GM12891 (cell line): ENCODE results near the gene ATAT1.

Source experiments
- PAX5 ChIP-seq: IDR thresholded peaks from 2 replicates; pipeline ENCODE4 v1.6.1; 2011; ENCODE audit warnings: low read length, moderate library complexity, mild to moderate bottlenecking; ENCODE audit not compliant: insufficient read depth, severe bottlenecking
- POLR2A ChIP-seq: IDR thresholded peaks from 2 replicates; pipeline ENCODE4 v1.6.1; 2011; ENCODE audit warnings: low read depth, low read length, control low read depth
- POLR2AphosphoS5 ChIP-seq: IDR thresholded peaks from 2 replicates; pipeline ENCODE4 v1.6.1; 2011; ENCODE audit warnings: low read depth, low read length, control low read depth
- POU2F2 ChIP-seq: IDR thresholded peaks from 2 replicates; pipeline ENCODE4 v1.6.1; 2011; ENCODE audit warnings: low read depth, mild to moderate bottlenecking, control low read depth, low read length, moderate library complexity
- SPI1 ChIP-seq: IDR thresholded peaks from 2 replicates; pipeline ENCODE4 v1.6.1; 2011; ENCODE audit warnings: low read depth, low read length, control low read depth
- TAF1 ChIP-seq: IDR thresholded peaks from 2 replicates; pipeline ENCODE4 v1.6.1; 2011; ENCODE audit warnings: low read depth, low read length, control low read depth

DNA sequence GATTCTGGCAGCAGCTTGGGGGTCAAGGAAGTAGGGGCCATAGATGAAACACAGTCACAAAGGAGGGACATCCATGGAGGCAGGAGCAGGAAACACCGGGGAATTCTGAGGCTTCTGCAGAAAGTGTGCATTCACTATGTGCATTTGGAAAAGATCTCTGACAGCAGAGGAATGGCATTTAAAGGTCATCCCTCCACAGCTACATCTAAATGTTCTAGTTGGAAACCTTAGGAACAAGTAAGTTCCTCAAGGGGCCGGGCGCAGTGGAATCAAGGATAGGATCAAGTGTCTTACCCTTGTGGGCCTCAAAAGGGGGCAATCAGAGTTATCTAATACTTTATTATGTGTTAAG is 29.0 kb downstream of the ATAT1 start:
- no peak for TF ChIP-seq POLR2A
- TF ChIP-seq POLR2AphosphoS5 = no peak
- no peak for TF ChIP-seq PAX5
- TF ChIP-seq TAF1 = no peak
- TF ChIP-seq SPI1 = no peak
- no peak for TF ChIP-seq POU2F2
